GM12892 (cell line): ENCODE results near the gene DBET. TPM values are rescaled to one million over a fixed set of nuclear protein-coding genes. Genes with fewer than 3 reads are reported as not detected.
"Not testable (repeated sequence)": the region's sequence is repeated elsewhere in the genome, so short reads cannot be mapped to it uniquely, and the experiment has no call there.

Experiments used
- DNase-seq: peaks from one replicate; pipeline ENCODE4 v3.0.0; 2011; ENCODE audit not compliant: insufficient read length
- FAIRE-seq: peaks from 2 replicates; lab custom pipeline; 2011; peaks lifted over from hg19 to GRCh38; lab: Jason Lieb, UNC
- POLR2A ChIP-seq: IDR thresholded peaks from 2 replicates; pipeline ENCODE4 v1.6.1; 2011; ENCODE audit warnings: low read depth, low read length, control low read depth
- POLR2AphosphoS5 ChIP-seq: IDR thresholded peaks from 2 replicates; pipeline ENCODE4 v1.6.1; 2011; ENCODE audit warnings: low read depth, low read length, control low read depth
- TAF1 ChIP-seq: IDR thresholded peaks from 2 replicates; pipeline ENCODE4 v1.6.1; 2011; ENCODE audit warnings: low read depth, mild to moderate bottlenecking, control low read depth, low read length, borderline replicate concordance
- polyA plus RNA-seq: library from polyadenylated mRNA; unstranded; fragments of >200 nt; gene quantifications from one replicate; pipeline ENCODE4 v1.2.1, GENCODE V29; 2012; ENCODE audit warnings: missing spikeins, inconsistent platforms; ENCODE audit not compliant: missing spikeins

The DBET gene
- polyA plus RNA-seq: not detected

DNA sequence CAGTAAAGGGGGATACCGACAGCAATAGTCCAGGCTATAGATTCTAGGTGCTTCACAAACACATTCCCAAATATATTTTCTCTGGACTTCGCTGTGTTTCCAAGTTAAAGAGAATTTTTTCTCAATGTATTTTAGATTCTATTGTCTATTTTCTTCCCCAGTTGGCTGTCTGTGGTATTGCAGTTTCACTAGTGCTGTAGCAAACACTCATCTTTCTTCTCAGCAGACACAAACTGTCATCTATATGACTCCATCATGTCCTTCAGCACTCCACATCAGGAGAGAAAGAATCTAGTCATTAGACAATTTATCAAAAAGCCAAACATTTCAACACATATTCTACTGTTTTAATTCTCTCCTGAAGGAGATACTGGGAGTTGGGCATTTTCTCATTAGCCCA, at the start of gene DBET:
DBET (plus strand) TSS at position 161 of the 400 bp plus-strand sequence.
- DNase-seq, FAIRE-seq: not testable (repeated sequence)

DNA sequence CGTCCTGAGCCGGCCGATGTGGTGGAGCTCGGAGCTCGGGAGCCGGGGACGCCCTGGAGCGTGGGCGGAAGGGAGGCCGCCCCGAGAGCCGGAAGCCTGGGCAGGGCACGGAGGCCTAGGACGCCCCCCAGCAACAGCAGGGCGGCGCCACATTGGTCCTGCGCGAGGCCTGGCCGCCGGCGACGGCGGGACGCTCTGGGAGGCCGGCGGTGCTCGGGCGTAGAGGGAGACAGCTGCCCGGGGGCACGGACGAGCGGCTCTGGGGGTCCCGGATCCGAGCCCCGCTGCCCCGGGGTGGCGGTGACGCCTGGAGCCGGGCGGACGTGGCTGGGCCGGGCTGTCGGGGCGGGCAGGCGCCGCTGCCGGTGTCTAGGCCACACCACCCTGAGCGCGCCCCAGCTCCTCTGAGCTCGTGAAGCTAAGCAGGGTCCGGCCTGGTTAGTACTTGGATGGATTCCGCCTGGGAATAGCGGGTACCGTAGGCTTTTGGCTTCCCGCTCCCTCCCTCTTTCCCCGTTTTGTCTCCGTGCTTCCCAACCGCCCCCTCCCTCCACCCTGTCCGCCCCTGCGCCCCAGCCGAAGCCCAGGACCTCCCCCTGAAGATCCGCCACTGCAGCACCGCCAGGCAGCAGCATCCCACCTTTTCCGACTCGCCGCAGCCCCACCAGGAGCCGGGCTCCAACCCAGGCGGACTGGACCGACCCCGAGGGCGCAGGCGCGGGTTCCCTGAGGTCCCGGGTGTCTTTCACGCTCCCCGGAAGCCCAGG, 49.3 kb upstream of the DBET start:
- FAIRE-seq: no peak
- DNase-seq: peak; percentile 31
- TF ChIP-seq POLR2AphosphoS5 (no peak), POLR2A (peak; percentile 28; the same call in 1 of the 2 replicates)

DNA sequence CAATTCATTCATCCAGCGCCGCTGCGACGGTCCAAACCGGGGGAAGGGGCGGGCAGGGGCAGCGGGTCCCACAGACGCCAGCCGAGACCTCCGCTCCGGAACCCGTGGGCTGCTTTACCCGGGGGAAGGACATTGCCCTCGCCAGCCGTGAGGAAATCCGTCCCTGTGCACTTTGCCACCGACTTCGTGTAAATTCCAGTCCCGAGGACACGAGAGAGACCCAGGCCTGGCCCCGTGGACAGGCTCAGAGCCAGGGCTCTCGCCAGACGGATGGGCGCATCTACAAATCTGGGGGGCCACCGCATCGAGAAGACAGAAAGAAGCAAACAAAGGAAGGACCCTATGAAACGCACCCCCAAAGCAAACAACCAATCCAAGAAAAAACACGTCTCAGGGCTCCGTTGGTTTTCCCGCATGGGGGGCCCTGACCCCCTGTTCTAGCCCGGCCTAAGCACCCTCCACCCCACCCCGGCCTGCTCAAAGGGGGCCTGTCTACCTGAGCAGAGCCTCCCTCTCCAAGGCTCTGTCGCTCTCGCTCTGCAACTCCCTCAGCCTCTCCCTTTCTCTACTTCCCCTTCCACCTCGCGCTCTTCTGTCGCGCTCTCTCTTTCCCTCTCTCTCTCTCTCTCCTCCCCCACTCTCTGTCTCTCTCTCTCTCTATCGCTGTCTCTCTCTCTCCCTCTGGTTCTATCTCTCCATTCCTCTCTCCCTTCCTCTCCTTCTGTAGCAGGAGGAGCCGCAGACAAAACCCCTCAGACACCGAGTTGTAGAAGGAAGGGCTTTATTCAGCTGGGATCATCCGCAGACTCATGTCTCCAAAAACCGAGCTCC, 48.5 kb upstream of the DBET start:
- no peak for DNase-seq
- no peak for TF ChIP-seq TAF1
- no peak for TF ChIP-seq POLR2AphosphoS5
- no peak for TF ChIP-seq POLR2A
- FAIRE-seq: no peak

DNA sequence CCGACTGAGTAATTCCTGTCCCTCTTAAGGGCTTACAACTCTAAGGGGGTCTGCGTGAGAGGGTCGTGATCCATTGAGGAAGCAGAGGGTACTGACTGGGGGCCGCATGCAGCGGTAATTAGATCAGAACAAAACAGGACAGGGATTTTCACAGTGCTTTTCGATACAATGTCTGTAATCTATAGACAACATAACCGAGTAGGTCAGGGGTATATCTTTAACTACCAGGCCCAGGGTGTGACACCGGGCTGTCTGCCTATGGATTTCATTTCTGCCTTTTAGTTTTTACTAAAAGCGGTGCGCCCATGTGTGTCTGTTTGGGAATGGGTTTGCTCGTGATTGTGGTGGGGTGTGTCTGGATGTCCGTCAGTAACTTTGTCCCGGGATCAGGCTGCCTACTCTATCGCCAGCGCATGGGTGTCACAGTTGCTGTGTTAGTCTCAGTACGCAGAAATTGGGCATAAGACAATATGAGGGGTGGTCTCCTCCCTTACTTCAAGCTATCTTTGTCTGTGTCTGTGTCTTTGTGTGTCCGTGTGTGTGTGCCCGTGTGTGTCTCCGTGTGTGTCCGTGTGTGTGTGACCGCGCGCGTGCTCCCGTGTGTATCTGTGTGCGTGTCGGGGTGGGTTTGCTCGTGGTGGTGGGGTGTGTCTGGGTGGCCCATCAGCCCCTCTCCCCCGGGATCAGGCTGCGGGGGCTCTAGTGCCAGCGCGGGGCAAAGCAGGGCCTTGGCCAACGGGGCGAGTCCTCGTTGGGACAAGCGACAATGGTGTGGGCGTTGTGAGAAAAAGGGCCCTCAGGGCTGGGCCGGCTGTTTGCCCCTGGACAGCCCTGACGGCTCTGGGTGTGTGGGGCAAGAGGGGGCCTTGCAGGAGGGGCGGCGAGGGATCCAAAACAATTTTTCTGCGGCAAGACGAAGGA, 47.7 kb upstream of the DBET start:
- TF ChIP-seq POLR2A: no peak
- no peak for TF ChIP-seq TAF1
- no peak for TF ChIP-seq POLR2AphosphoS5
- no peak for DNase-seq
- FAIRE-seq: no peak

DNA sequence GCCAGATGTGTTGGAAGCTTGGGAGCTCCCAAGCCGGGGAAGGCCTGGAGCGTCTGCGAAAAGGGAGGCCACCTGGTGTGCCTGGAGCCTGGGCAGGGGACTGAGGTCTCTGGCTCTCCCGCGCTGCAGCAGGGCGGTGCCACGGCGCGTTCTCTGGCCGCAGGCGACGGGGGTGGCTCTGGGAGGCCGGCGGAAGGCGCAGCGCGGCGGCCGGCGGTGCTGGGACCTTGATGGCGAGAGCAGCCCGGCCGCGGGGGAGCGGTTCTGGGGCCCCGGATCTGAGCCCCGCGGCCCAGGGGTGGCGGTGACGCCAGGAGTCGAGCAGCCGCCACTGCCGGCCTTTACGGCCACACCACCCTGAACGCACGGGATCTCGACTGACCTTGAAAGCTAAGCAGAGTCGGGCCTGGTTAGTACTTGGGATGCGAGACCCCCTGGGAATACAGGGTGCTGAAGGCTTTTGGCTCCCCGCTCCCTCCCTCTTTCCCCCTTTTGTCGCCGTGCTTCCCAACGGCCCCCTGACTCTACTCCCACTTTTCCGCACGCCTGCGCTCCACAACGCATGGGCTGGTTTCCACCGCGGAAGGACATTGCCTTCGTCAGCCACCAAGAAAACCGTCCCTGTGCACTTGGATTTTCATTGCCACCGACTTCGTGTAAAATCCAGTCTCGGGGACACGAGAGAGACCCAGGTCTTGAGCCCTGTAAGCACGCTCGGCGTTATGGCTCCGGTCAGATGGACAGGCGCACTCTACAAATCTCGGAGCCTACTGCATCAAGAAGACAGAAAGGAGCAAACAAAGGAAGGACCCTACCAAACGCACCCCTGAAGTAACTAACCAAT, 46.7 kb upstream of the DBET start:
- FAIRE-seq: no peak
- no peak for TF ChIP-seq TAF1
- TF ChIP-seq POLR2A: no peak
- TF ChIP-seq POLR2AphosphoS5: no peak
- peak; percentile 7 for DNase-seq

DNA sequence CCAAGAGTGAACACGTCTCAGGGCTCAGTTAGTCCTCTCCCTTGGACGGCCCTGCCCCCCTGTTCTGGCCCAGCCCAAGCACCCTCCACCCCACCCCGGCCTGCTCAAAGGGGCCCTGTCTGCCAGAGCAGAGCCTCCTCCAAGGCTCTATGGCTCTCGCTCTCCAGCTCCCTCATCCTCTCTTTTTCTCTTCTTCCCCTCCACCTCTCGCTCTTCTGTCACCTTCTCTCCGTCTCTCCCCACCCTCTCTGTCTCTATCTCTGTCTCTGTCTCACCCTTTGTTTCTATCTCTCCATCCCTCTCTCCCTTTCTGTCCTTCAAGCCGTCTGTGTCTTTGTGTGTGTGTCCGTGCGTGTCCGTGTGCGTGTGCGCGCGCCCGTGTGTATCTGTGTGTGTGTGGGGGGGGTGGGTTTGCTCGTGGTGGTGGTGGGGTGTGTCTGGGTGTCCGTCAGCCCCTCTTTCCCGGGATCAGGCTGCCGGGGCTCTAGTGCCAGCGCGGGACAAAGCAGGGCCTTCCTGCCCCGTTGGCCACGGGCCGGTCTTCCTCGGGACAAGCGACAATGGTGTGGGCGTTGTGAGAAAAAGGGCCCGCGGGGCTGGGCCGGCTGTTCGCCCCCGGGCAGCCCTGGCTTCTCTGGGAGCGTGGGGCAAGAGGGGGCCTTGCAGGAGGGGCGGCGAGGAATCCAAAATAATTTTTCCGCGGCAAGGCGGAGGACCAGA, 45.9 kb upstream of the DBET start:
- no peak for DNase-seq
- FAIRE-seq: no peak
- TF ChIP-seq POLR2A: no peak
- TF ChIP-seq TAF1: no peak
- no peak for TF ChIP-seq POLR2AphosphoS5

DNA sequence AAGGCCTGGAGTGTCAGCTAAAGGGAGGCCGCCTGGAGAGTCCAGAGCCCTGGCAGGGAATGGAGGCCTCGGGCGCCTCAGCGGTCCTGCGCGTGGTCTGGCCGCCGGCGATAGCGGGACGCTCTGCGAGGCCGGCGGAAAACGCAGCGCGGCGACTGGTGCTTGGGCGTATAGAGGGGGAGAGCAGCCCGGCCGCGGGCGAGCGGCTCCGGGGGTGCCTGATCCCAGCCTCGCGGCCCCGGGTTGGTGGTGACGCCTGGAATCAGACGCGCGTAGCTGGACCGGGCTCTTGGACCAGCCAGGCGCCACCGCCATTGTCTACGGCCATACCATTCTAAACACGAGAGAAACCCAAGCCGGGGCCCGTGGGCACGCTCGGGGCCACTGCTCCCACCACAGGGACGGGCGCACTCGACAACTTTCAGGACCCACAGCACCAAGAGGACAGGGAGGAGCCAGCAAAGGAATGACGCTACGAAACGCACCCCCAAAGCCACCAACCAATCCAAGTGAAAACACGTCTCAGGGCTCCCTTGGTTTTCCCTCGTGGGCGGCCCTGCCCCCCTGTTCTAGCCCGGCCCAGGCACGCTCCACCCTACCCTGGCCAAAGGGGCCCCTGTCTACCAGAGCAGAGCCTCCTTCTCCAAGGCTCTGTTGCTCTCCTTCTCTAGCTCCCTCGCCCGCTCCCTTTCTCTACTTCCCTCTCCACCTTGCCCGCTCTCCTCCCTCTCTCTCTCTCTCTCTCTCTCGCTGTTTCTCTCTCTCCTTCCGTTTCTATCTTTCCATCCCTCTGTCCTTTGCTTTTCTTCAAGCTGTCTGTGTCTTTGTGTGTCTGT, 45.1 kb upstream of the DBET start:
- TF ChIP-seq POLR2AphosphoS5 (no peak), TAF1 (no peak), POLR2A (no peak)
- peak; percentile 97 for FAIRE-seq
- peak; percentile 10 for DNase-seq

DNA sequence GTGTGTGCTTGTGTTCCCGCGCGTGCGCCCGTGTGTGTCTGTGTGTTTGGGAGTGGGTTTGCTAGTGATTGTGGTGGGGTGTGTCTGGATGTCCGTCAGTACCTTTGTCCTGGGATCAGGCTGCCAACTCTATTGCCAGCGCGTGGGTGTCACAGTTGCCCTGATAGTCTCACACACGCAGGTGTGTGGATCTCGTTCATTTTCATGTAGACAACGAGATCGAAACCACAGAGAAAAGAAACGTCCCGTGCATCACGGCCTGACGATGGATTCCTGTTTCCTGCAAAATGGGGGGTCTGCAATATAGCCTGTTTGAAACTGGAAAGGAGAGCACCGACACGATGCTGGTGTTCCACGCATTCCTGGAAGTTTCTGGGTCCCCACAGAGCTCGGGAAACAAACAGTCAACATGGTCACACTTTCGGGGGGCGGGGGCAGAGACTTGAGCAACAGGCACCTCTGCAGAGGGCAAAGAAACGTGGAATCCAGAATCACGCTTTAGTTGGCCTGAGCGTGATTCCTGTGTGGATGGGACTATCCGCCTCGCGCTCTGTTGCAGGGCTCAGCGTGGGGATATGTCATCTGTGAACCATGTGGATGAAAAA, 44.3 kb upstream of the DBET start:
- FAIRE-seq, DNase-seq: not testable (repeated sequence)

DNA sequence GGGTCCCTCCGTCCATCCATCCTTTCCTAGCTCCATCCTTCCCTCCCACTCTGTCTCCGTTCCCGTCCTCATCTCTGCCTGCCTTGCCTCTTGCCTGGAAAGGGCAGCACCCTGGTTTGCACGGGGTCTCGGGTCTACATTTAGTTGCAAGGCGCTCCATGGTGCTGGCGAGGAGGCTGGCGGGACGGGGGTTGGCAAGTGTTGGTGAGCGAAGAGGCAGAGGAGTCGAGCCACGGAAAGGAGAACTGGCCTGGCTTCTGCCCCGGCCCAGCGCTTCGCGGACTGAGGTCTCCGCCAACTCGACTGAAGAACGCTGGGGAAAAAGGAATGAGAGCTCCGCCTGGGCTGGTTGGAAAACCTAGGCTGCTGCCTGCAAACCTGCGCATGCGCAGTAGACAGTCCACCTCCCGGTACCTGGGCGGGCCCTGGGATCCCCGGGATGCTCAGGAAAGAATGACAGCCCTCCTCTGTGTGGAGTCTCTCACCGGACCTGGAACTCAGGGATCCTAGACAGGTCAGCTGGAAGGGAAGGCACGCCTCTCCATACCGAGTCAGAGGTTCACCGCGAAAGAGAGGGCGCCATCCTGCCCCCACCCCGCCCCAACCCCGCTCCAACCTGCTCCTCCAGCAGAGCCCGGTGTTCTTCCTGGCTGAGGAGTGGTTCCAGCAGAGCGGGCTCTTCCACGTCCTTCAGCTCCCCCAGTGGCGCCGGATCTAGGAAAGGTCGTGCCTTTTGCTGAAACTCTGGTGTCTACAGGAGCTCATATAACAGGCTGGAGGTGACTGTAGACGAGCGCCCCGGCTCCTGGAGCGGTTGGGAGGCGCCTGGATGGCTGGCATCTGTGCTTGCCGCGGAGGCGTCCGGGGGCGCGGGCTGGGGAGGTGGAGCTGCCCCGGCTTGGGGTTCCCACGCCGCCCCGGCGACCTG, 43.2 kb upstream of the DBET start:
- no peak for TF ChIP-seq POLR2A
- no peak for TF ChIP-seq TAF1
- TF ChIP-seq POLR2AphosphoS5: no peak
- peak; percentile 18 for DNase-seq
- FAIRE-seq: peak; percentile 14

DNA sequence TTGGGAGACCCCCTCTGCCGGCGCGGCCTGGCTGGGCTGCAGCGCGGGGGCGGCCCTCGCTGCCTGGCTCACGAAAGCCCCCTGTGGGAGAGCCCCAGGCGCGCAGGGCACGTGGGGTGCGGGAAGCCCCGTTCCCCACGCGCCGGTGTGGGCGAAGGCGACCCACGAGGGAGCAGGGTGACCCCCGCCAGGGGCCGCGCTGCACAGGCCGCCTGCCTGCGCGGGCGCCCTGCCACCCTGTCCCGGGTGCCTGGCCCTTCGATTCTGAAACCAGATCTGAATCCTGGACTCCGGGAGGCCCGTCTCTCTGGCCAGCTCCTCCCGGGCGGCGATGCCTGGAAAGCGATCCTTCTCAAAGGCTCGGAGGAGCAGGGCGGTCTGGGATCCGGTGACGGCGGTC, 42.3 kb upstream of the DBET start:
- FAIRE-seq, DNase-seq: not testable (repeated sequence)

DNA sequence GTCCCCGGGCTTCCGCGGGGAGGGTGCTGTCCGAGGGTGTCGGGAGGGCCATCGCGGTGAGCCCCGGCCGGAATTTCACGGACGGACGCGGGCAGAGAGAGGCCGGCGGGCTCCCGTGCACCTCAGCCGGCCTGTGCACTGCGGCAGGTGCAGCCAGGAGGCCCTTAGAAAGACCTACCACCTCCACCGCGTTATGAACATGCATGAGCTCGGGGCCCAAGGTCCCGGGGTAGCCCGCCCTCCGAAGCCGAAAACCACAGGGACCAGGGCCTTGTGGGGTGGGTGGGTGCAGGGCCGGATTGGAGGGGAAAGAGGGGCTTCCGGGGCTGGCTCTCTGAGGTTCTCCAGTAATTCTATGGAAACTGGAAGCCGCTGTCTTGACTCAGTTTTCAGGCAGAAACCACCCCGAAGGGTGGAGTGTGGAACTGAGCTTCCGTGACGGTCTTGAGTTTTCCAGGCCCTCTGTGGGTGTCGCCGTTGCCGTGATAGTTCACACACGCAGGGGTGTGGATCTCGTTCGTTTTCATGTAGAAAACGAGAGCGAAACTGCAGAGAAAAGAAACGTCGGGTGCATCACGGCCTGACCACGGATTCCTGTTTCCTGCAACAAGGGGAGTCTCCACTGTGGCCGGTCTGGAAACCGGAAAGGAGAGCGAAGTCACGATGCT, 41.6 kb upstream of the DBET start:
- FAIRE-seq: peak; percentile 90
- not testable (repeated sequence) for DNase-seq

DNA sequence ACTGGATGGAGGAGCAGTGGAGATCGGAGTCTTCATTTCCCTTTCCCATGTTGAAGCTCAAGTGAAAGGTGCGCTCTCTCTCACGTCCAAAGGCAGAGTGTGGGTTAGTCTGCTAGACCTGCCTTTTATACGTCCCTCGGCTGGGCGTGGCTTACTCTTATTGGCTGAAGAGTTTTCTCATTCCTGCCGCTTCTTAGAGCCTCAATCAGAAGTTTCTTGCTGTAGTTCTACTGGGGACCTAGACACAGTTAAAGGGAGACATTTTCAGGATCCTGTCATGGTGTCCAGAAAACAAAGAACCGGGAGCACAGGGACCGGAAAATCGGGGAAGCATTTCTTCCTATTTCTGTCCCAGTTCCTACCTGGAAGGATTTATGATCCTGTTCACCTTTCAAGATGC, 37.1 kb upstream of the DBET start, which contains the start of gene FRG2:
FRG2 (minus strand) TSS at position 101 of the 400 bp plus-strand sequence; CDS start at position 49, 52 bp downstream.
- not testable (repeated sequence) for FAIRE-seq

DNA sequence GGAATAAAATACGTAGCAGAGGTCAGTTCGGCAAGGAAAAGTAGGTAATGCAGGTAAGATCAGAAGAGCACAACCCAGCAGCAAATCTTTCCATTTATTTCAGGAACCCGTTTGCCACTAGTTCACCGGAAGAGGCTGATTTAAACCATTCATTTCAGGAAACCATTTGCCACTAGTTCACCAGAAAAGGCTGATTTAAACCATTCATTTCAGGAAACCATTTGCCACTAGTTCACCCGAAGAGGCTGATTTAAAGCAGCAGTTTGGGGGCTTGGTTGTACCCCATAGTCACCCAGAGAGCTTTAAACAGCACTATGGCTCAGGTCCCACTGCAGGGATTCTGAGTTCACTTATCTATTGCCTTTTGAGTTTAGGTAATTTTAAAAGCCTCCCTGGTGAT, 33.0 kb upstream of the DBET start:
- not testable (repeated sequence) for DNase-seq, FAIRE-seq

More for the DNA sequence above, 37.1 kb upstream of the DBET start, which contains the start of gene FRG2:
- DNase-seq: not testable (repeated sequence)
